H1 (cell line): ENCODE measurements around the gene ENO4.

Source experiments
- BRCA1 ChIP-seq: IDR thresholded peaks from 2 replicates; pipeline ENCODE4 v1.6.1; 2012; ENCODE audit warnings: low read depth, low read length, improper control_type of control experiment
- CTCF ChIP-seq, 3 experiments: IDR thresholded peaks; 1 replicate in 2 of 3; 2 replicates in 1 of 3; pipeline versions ENCODE4 v1.5.1 to v1.6.1; 2011; ENCODE audit warnings: low read length in 3 of 3, mild to moderate bottlenecking in 3 of 3, inconsistent platforms in 2 of 3, low read depth in 1 of 3, moderate library complexity in 1 of 3; ENCODE audit not compliant: insufficient read depth in 1 of 3; ENCODE audit errors: control extremely low read depth in 1 of 3
- EP300 ChIP-seq, 2 experiments: IDR thresholded peaks; 1 replicate in 1 of 2; 2 replicates in 1 of 2; pipeline ENCODE4 v1.6.1; 2011 to 2012; ENCODE audit warnings: low read depth in 2 of 2, low read length in 2 of 2, mild to moderate bottlenecking in 2 of 2, borderline replicate concordance in 1 of 2, inconsistent platforms in 1 of 2, moderate library complexity in 1 of 2
- SIN3A ChIP-seq, 2 experiments: IDR thresholded peaks in 1 of 2; conservative IDR thresholded peaks in 1 of 2; 2 replicates each; pipeline ENCODE4 v1.6.1; 2011 to 2012; ENCODE audit warnings: low read length in 2 of 2, improper control_type of control experiment in 1 of 2, low read depth in 1 of 2, mild to moderate bottlenecking in 1 of 2
- SRF ChIP-seq: IDR thresholded peaks from 2 replicates; pipeline ENCODE4 v1.6.1; 2011; ENCODE audit warnings: mild to moderate bottlenecking, low read depth, low read length, moderate library complexity
- YY1 ChIP-seq: IDR thresholded peaks from 2 replicates; pipeline ENCODE4 v1.6.1; 2011; ENCODE audit warnings: low read depth, mild to moderate bottlenecking, low read length

GRCh38 chr10:116892907-116893685 lies 43.8 kb downstream of the ENO4 start:
- TF ChIP-seq CTCF (IDR thresholded peaks at IDR 0.05; ENCODE audit: control extremely low read depth in 1 of 3, insufficient read depth in 1 of 3, low read depth in 1 of 3, low read length in 3 of 3) (no peak), BRCA1 (no peak), SRF (no peak), YY1 (no peak), EP300 (IDR thresholded peaks at IDR 0.05; ENCODE audit: borderline replicate concordance in 1 of 2, low read depth in 2 of 2, low read length in 2 of 2) (no peak), SIN3A (conservative IDR thresholded peaks at IDR 0.05 in 1 of 2, IDR thresholded peaks at IDR 0.05 in 1 of 2; ENCODE audit: low read depth in 1 of 2, low read length in 2 of 2) (no peak)
